Lung (tissue), 12 donors: ENCODE measurements around the gene CFAP20DC. TPM values are rescaled to one million over a fixed set of nuclear protein-coding genes. Genes with fewer than 3 reads are reported as not detected.

Experiments used
- ATAC-seq: fragments of 200-7000 bp; cut with Tn5 transposase; one replicate; pipeline ENCODE4 v1.9.1; 2020; ENCODE audit warnings: moderate number of reproducible peaks; ENCODE audit not compliant: insufficient read depth, low FRiP score
- DNase-seq, 3 donors: peaks; one replicate each; pipeline ENCODE4 v3.0.0-alpha.2; 2013 to 2017
- H3K27ac ChIP-seq, 2 donors: one replicate each; pipeline ENCODE4 v1.5.1; 2013; ENCODE audit warnings: mild to moderate bottlenecking in 2 of 2, moderate library complexity in 2 of 2, control low read depth in 1 of 2, inconsistent platforms in 1 of 2, low read depth in 1 of 2, low read length in 1 of 2
- H3K27me3 ChIP-seq, 3 donors: one replicate each; pipeline ENCODE4 v1.5.1; 2013; ENCODE audit warnings: low read length in 2 of 3; ENCODE audit not compliant: control insufficient read depth in 3 of 3, insufficient read depth in 3 of 3
- H3K36me3 ChIP-seq, 4 donors: one replicate each; pipeline ENCODE4 v1.5.1; 2013; ENCODE audit warnings: low read length in 4 of 4, mild to moderate bottlenecking in 1 of 4, moderate library complexity in 1 of 4; ENCODE audit not compliant: control insufficient read depth in 4 of 4, insufficient read depth in 4 of 4
- H3K4me1 ChIP-seq, 5 donors: one replicate each; pipeline ENCODE4 v1.5.1; 2013; ENCODE audit warnings: low read length in 5 of 5, mild to moderate bottlenecking in 2 of 5, moderate library complexity in 1 of 5; ENCODE audit not compliant: control insufficient read depth in 5 of 5, insufficient read depth in 5 of 5
- H3K4me3 ChIP-seq: one replicate; pipeline ENCODE4 v1.5.1; 2013; ENCODE audit warnings: mild to moderate bottlenecking, control low read depth, moderate library complexity
- H3K9ac ChIP-seq, 2 donors: one replicate each; pipeline ENCODE4 v1.5.1; 2013; ENCODE audit warnings: low read length in 2 of 2, control low read depth in 1 of 2; ENCODE audit not compliant: insufficient read depth in 1 of 2
- H3K9me3 ChIP-seq, 4 donors: one replicate each; pipeline ENCODE4 v1.5.1; 2013; ENCODE audit warnings: low read length in 3 of 4, mild to moderate bottlenecking in 1 of 4, moderate library complexity in 1 of 4; ENCODE audit not compliant: control insufficient read depth in 4 of 4, insufficient read depth in 3 of 4
- WGBS, 2 donors: extraction: QIAGEN DNeasy Blood & Tissue Kit; methylation state at CpG; one replicate each; pipeline ENCODE4 v1.1.7; 2013; 5-methylcytosine and 5-hydroxymethylcytosine counted together
- polyA plus RNA-seq, 2 donors: library from polyadenylated mRNA; stranded (reverse); fragments of 200-250 nt; gene quantifications; one replicate each; pipeline ENCODE4 v1.2.1, GENCODE V29; 2013
- total RNA-seq, 2 donors: library from RNA; depleted of rRNA in 1 of 2; stranded (reverse); fragments of >200 nt in 1 of 2; gene quantifications; one replicate each; pipeline ENCODE4 v1.2.1, GENCODE V29; 2014 to 2021
- TF ChIP-seq, protein P1 (sequence below): IDR thresholded peaks from 2 replicates; pipeline ENCODE4 v1.5.1; 2012; ENCODE audit warnings: mild to moderate bottlenecking; ENCODE audit errors: control extremely low read depth, extremely low read depth
- donor health status: control.
- donor health status: control.
- donor health status: Bipolar disorder and iron deficiency.
- donor health status: healthy.
- donor health status: DM: yes; HTN: yes; CAD: no.

CFAP20DC gene
- total and polyA plus RNA-seq, 4 donors: 0.47 to 5.4 (median 1.5) TPM

- Histone ChIP-seq H3K27ac (no peak overlapping the region), H3K9me3 (peaks cover 0 to 6% (median 0%) of the 10 kb centered on the region in 4 donors), H3K4me3 (no peak overlapping the region), H3K9ac (no peak overlapping the region), H3K4me1 (no peaks in the 10 kb centered on the region), H3K27me3 (no peaks in the 10 kb centered on the region), H3K36me3 (no peaks in the 10 kb centered on the region)
- WGBS, 2 donors: 61 to 70% methylated on average over 1 of the region's 1 CpG
- ATAC-seq: no peak
- TF ChIP-seq, protein P1, sequence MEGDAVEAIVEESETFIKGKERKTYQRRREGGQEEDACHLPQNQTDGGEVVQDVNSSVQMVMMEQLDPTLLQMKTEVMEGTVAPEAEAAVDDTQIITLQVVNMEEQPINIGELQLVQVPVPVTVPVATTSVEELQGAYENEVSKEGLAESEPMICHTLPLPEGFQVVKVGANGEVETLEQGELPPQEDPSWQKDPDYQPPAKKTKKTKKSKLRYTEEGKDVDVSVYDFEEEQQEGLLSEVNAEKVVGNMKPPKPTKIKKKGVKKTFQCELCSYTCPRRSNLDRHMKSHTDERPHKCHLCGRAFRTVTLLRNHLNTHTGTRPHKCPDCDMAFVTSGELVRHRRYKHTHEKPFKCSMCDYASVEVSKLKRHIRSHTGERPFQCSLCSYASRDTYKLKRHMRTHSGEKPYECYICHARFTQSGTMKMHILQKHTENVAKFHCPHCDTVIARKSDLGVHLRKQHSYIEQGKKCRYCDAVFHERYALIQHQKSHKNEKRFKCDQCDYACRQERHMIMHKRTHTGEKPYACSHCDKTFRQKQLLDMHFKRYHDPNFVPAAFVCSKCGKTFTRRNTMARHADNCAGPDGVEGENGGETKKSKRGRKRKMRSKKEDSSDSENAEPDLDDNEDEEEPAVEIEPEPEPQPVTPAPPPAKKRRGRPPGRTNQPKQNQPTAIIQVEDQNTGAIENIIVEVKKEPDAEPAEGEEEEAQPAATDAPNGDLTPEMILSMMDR: no peak
- DNase-seq: no peak
Observed at GRCh38 chr3:58948018-58948417, 101.8 kb downstream of the CFAP20DC start.

DNA sequence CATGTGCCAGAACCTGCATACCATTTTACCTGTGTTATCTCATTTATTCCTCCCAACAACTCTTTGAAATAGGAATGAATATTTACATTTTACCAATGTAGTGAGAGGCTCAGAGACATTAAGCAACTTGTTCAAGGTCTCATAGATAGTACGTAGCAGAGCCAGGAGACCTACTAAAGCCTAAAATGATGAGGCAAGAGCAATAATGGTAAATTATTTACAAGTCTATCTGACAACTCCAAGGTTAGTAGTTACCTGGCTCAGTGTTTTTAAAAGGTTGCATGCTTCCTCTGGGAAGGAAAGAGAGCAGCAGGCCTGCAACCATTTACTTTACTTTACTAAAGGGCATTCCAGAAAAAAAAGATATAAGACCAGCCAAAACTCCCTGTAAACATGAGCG lies 103.0 kb downstream of the CFAP20DC start:
- Histone ChIP-seq H3K4me3 (no peak overlapping the region), H3K27ac (no peak overlapping the region), H3K9ac (no peak overlapping the region), H3K4me1 (no peaks in the 10 kb centered on the region), H3K9me3 (peaks cover 0 to 6% (median 0%) of the 10 kb centered on the region in 4 donors), H3K27me3 (no peaks in the 10 kb centered on the region), H3K36me3 (no peaks in the 10 kb centered on the region)
- TF ChIP-seq, protein P1: no peak
- WGBS, 2 donors: 90 to 95% methylated on average over 2 of the region's 2 CpGs
- ATAC-seq (no peak), DNase-seq (no peak)

DNA sequence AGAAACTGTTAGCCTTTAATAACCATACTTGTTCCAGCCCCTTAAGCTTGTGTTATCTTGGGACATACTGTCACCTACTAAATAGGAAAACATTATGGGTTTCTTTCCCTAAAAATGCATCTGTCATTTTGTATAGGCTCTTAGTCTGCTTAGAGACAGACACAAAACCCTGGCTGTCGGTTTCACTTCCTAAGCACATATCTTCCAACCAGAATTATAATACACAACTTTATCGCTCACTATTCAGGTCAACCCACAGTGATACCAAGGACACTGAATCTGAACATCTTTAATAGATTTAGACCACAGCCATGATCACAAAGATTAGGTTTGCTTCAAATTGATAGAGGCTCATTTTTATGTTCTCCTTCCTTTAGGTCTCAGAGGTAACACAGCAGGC lies 111.8 kb downstream of the CFAP20DC start:
- ATAC-seq (no peak), DNase-seq (no peak)
- H3K9ac ChIP-seq: no peak overlapping the region
- H3K4me3 ChIP-seq: no peak overlapping the region
- no peak overlapping the region for H3K27ac ChIP-seq
- 74 to 82% methylated on average over 2 of the region's 2 CpGs for WGBS, 2 donors
- H3K4me1 ChIP-seq: no peaks in the 10 kb centered on the region
- no peaks in the 10 kb centered on the region for H3K36me3 ChIP-seq
- TF ChIP-seq, protein P1: no peak
- no peaks in the 10 kb centered on the region for H3K27me3 ChIP-seq
- H3K9me3 ChIP-seq: peaks cover 0 to under 1% (median 0%) of the 10 kb centered on the region in 4 donors

DNA sequence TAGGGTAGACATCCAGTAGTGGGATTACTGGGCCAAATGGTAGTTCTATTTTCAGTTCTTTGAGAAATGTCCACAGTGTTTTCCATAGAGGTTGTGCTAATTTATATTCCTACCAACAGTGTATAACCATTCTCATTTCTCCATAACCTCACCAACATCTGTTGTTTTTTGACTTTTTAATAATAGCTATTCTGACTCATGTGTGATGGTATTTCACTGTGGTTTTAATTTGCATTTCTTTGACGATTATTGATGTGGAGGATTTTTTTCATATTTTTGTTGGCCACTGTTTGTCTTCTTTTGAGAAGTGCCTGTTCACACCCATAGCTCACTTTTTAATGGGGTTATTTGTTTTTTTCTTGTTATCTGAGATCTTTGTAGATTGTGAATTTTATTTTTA lies 125.2 kb downstream of the CFAP20DC start:
- no peak for DNase-seq
- no peak for ATAC-seq
- WGBS, 2 donors: 75 to 83% methylated on average over 1 of the region's 1 CpG

More for the DNA sequence above, 125.2 kb downstream of the CFAP20DC start:
- H3K27me3 ChIP-seq: no peaks in the 10 kb centered on the region
- no peak overlapping the region for H3K9ac ChIP-seq
- TF ChIP-seq, protein P1: no peak
- no peak overlapping the region for H3K27ac ChIP-seq
- no peaks in the 10 kb centered on the region for H3K36me3 ChIP-seq
- H3K9me3 ChIP-seq: peaks cover 0 to 2% (median under 1%) of the 10 kb centered on the region in 4 donors
- H3K4me3 ChIP-seq: no peak overlapping the region
- no peaks in the 10 kb centered on the region for H3K4me1 ChIP-seq
